Measurements from ENCODE around the gene IRX6.

IRX6 gene

GRCh38 chr16:55376567-55377167 lies 52.7 kb downstream of the IRX6 start:
- Histone ChIP-seq H2AFZ (ENCODE audit: low read depth) (no peak overlapping the region), H3K36me3 (ENCODE audit: insufficient read depth) (no peaks in the 10 kb centered on the region), H3K27me3 (ENCODE audit: insufficient read depth, low read depth) (no peaks in the 10 kb centered on the region), H4K20me1 (ENCODE audit: insufficient read depth) (no peaks in the 10 kb centered on the region), H3K9ac (no peak overlapping the region), H3K4me2 (no peak overlapping the region), H3K79me2 (ENCODE audit: insufficient read depth, low read depth) (no peaks in the 10 kb centered on the region), H3K4me1 (ENCODE audit: low read depth, poor library complexity, severe bottlenecking) (no peaks in the 10 kb centered on the region), H3K4me3 (IDR thresholded peaks at IDR 0.05; ENCODE audit: insufficient read depth, low read depth, low read length) (no peak overlapping the region), H3K27ac (no peak overlapping the region)
- no peak for TF ChIP-seq CTCF (conservative IDR thresholded peaks at IDR 0.05; ENCODE audit: low read depth, low read length)

GRCh38 chr16:55377840-55378239 lies 53.8 kb downstream of the IRX6 start:
- Histone ChIP-seq H3K27ac (no peak overlapping the region), H3K4me1 (ENCODE audit: low read depth, poor library complexity, severe bottlenecking) (no peaks in the 10 kb centered on the region), H3K9ac (no peak overlapping the region), H3K36me3 (ENCODE audit: insufficient read depth) (no peaks in the 10 kb centered on the region), H3K4me3 (IDR thresholded peaks at IDR 0.05; ENCODE audit: insufficient read depth, low read depth, low read length) (no peak overlapping the region), H3K79me2 (ENCODE audit: insufficient read depth, low read depth) (no peaks in the 10 kb centered on the region), H4K20me1 (ENCODE audit: insufficient read depth) (no peaks in the 10 kb centered on the region), H3K27me3 (ENCODE audit: insufficient read depth, low read depth) (no peaks in the 10 kb centered on the region), H2AFZ (ENCODE audit: low read depth) (no peak overlapping the region), H3K4me2 (no peak overlapping the region)
- TF ChIP-seq CTCF (conservative IDR thresholded peaks at IDR 0.05; ENCODE audit: low read depth, low read length), result no peak

GRCh38 chr16:55378616-55379015 lies 54.6 kb downstream of the IRX6 start:
- no peak for TF ChIP-seq CTCF (conservative IDR thresholded peaks at IDR 0.05; ENCODE audit: low read depth, low read length)
- Histone ChIP-seq H3K9ac (no peak overlapping the region), H3K27me3 (ENCODE audit: insufficient read depth, low read depth) (no peaks in the 10 kb centered on the region), H3K4me1 (ENCODE audit: low read depth, poor library complexity, severe bottlenecking) (no peaks in the 10 kb centered on the region), H3K79me2 (ENCODE audit: insufficient read depth, low read depth) (no peaks in the 10 kb centered on the region), H4K20me1 (ENCODE audit: insufficient read depth) (no peaks in the 10 kb centered on the region), H2AFZ (ENCODE audit: low read depth) (no peak overlapping the region), H3K27ac (no peak overlapping the region), H3K4me3 (IDR thresholded peaks at IDR 0.05; ENCODE audit: insufficient read depth, low read depth, low read length) (no peak overlapping the region), H3K4me2 (no peak overlapping the region), H3K36me3 (ENCODE audit: insufficient read depth) (no peaks in the 10 kb centered on the region)

- Histone ChIP-seq H3K4me2 (no peak overlapping the region), H3K4me1 (ENCODE audit: low read depth, poor library complexity, severe bottlenecking) (no peaks in the 10 kb centered on the region), H3K27ac (no peak overlapping the region), H2AFZ (ENCODE audit: low read depth) (no peak overlapping the region), H3K36me3 (ENCODE audit: insufficient read depth) (no peaks in the 10 kb centered on the region), H3K9ac (no peak overlapping the region), H3K4me3 (IDR thresholded peaks at IDR 0.05; ENCODE audit: insufficient read depth, low read depth, low read length) (no peak overlapping the region), H3K27me3 (ENCODE audit: insufficient read depth, low read depth) (no peaks in the 10 kb centered on the region), H3K79me2 (ENCODE audit: insufficient read depth, low read depth) (no peaks in the 10 kb centered on the region), H4K20me1 (ENCODE audit: insufficient read depth) (no peaks in the 10 kb centered on the region)
- TF ChIP-seq CTCF (conservative IDR thresholded peaks at IDR 0.05; ENCODE audit: low read depth, low read length), result no peak
These were observed 55.4 kb downstream of the IRX6 start for GRCh38 chr16:55379371-55379770.
